ENCODE results near the gene PTDSS2. TPM values are rescaled to one million over a fixed set of nuclear protein-coding genes. Genes with fewer than 3 reads are reported as not detected.
A peak's percentile ranks its signal among the peaks of the same experiment; 100 is the strongest.
"Not testable (repeated sequence)": the region's sequence is repeated elsewhere in the genome, so short reads cannot be mapped to it uniquely, and the experiment has no call there.

The PTDSS2 gene
- total RNA-seq, 1 donor from 2014 or later: 28.6 TPM

- no peak for DNase-seq (ENCODE audit: low spot score)
Observed at GRCh38 chr11:431921-432320, 18.2 kb upstream of the PTDSS2 start.

GRCh38 chr11:432501-433100 lies 17.5 kb upstream of the PTDSS2 start:
- no peak for DNase-seq (ENCODE audit: low spot score)

DNA sequence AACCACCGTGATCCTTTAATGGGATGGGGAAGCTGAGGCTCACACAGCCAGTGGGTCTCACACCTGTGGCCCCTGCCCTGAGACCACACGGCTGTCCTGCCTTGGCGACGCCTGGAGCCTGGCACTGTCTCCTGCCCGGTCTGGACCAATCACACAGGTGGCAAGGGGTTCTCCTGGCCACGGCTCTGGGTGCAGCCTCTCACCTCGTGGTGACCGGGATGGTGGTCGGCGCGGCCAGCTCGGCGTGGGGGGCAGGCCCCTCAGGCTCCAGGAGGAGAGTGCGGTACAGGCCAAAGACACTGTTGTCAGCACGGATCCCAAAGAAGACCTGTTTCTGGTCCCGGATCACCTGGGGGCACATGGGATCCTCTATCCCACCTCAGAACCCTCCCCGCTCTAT lies 17.0 kb upstream of the PTDSS2 start:
- no peak for DNase-seq (ENCODE audit: low spot score)

- DNase-seq (ENCODE audit: low spot score): no peak
Observed at GRCh38 chr11:433641-434040, 16.4 kb upstream of the PTDSS2 start.

DNA sequence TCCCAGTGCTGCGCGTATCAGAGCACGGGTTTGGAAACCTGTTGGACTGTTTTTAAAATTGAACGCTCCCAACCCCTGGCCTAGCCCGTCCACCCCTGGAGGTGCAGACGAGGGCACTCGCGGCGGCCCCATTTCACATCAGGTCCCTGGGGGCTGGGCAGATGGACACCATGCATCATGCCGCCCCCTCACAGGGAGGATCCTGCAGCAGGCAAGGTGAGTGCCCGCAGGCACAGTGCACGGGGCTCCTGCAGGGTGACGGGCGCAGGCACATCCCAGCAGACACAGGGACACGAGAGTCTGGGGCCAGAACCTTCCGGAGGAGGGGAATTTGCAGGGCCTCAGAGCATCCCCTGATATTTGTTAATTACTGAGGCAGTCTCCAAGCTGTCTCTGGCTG lies 15.6 kb upstream of the PTDSS2 start:
- no peak for DNase-seq (ENCODE audit: low spot score)

GRCh38 chr11:434999-435740 lies 14.9 kb upstream of the PTDSS2 start:
- not testable (repeated sequence) for DNase-seq (ENCODE audit: low spot score)

GRCh38 chr11:437228-437870 lies 12.7 kb upstream of the PTDSS2 start:
- no peak for DNase-seq (ENCODE audit: low spot score)

- DNase-seq (ENCODE audit: low spot score): no peak
Observed at GRCh38 chr11:438101-438844, 11.8 kb upstream of the PTDSS2 start.

GRCh38 chr11:439315-440064 lies 10.6 kb upstream of the PTDSS2 start:
- DNase-seq (ENCODE audit: low spot score): no peak

DNA sequence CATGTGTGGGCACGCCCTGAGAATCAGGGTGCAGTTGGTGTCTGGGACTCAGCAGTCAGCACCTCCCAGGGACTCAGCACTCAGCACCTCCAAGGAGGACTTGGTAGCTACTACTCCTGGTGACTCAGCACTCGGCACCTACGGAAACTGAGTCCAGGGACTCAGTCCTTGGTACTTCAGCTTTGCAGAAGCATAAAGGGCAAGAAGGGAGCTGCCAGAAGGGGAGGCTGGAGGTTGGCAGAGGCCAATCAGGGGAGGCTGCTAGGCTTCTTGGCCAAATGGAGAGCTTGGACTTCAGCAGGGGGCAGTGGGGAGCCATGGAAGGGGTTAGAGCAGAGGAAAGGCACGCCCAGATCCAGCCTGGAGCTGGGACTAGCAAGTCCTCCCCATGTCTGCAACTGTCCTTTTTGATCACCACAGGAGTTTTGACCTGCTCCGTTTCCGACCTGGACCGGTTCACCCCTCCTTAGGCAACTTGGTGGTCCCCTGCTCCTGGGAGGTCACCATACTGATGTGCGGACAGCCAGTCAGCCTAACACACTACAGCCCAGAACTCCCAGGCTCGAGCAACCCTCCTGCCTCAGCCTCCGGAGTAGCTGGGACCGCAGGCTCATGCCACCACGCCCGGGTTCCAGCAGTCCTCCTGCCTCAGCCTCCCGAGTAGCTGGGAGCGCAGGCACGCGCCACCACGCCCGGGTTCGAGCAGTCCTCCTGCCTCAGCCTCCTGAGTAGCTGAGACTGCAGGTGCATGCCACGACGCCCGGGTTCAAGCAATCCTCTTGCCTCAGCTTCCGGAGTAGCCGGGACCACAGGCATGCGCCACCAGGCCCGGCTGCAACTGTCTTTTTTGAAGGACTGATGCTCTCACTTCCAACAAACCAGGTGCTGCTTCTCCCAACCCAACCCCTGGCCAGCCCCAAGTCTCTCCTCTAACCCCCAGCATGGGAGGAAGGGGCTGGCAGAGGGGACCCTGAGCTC lies 9.7 kb upstream of the PTDSS2 start:
- no peak for DNase-seq (ENCODE audit: low spot score)

GRCh38 chr11:441043-441417 lies 9.0 kb upstream of the PTDSS2 start:
- DNase-seq (ENCODE audit: low spot score): no peak

- DNase-seq (ENCODE audit: low spot score): peak; percentile 75
Observed at GRCh38 chr11:441418-442274, 8.4 kb upstream of the PTDSS2 start, which contains the start of gene ANO9. TSS of gene ANO9 (minus strand) at chr11:442011. CDS start at chr11:441926, 85 bp downstream.

DNA sequence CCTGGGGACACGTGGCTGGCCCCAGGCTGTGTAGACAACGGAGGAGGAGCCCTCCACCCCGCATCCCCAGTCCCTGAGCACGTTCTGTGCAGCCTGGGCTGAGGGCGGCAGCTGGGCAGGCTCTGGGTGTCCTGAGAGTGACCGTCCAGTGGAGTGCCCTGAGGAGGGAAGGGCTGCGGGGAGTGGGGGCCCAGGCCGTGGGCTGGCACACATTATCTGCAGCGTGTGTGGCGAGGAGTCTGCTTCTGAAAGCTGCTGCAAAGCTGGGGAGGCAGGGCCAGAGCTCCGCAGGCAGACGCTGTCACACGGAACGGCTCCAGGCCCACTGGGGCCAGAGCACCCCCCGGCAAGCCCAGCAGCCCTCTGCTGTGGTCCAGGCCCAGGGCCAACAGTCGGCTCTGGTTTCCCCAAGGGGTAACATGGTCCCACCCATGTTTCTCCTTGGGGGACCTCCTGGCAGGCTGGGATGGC lies 7.4 kb upstream of the PTDSS2 start:
- no peak for DNase-seq (ENCODE audit: low spot score)

GRCh38 chr11:443542-444199 lies 6.4 kb upstream of the PTDSS2 start:
- no peak for DNase-seq (ENCODE audit: low spot score)

DNA sequence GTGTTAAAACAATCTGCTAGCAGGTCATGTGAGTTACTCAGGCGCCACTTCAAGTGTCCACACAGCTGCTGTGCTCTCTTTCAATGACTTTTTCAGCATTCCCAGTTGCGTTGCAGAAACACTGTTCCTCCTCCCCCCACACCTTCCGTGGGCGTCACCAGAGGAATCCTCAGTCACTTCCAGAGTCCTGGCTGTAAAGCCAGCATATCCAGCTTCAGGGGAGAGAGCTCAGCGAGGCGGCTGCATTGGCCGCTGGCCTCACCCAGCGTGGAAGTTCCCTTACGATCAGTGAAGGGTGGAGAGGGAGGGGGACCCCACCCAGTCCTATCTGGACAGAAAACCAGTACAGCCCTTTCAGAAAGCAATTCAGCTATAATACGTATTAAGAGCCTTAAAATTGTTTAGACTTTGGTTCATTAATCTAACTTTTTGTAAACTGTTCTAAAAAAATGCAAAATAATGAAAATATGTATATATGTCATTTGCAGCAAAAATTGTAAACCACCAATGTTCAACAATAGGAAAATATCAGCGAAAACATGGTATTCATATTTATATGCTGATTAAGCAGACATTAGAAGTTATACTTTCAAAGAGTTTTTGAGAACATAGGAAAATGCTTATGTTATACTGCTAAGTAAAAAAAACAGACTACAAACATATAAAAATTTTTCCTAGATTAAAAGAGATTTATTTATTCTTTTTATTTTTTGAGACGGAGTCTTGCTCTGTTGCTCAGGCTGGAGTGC lies 5.5 kb upstream of the PTDSS2 start:
- DNase-seq (ENCODE audit: low spot score): no peak

- no peak for DNase-seq (ENCODE audit: low spot score)
Observed at GRCh38 chr11:445765-446588, 4.1 kb upstream of the PTDSS2 start.

- no peak for DNase-seq (ENCODE audit: low spot score)
Observed at GRCh38 chr11:446891-447290, 3.2 kb upstream of the PTDSS2 start.

Measured in ureter (tissue), 1 donor.